GM12892 (cell line): ENCODE results near the gene ASIC2.

Experiments
- DNase-seq: peaks from one replicate; pipeline ENCODE4 v3.0.0; 2011; ENCODE audit not compliant: insufficient read length
- FAIRE-seq: peaks from 2 replicates; lab custom pipeline; 2011; peaks lifted over from hg19 to GRCh38; lab: Jason Lieb, UNC
- POLR2A ChIP-seq: IDR thresholded peaks from 2 replicates; pipeline ENCODE4 v1.6.1; 2011; ENCODE audit warnings: low read depth, low read length, control low read depth
- POLR2AphosphoS5 ChIP-seq: IDR thresholded peaks from 2 replicates; pipeline ENCODE4 v1.6.1; 2011; ENCODE audit warnings: low read depth, low read length, control low read depth
- TAF1 ChIP-seq: IDR thresholded peaks from 2 replicates; pipeline ENCODE4 v1.6.1; 2011; ENCODE audit warnings: low read depth, mild to moderate bottlenecking, control low read depth, low read length, borderline replicate concordance

The ASIC2 gene

GRCh38 chr17:33091271-33091670 lies 201.8 kb downstream of the ASIC2 start:
- no peak for TF ChIP-seq TAF1
- no peak for TF ChIP-seq POLR2AphosphoS5
- no peak for TF ChIP-seq POLR2A
- DNase-seq: no peak
- no peak for FAIRE-seq

- TF ChIP-seq TAF1: no peak
- no peak for TF ChIP-seq POLR2A
- TF ChIP-seq POLR2AphosphoS5: no peak
- no peak for DNase-seq
- FAIRE-seq: no peak
Observed at GRCh38 chr17:33090806-33091205, 202.3 kb downstream of the ASIC2 start.

GRCh38 chr17:33086878-33087277 lies 206.2 kb downstream of the ASIC2 start:
- no peak for DNase-seq
- no peak for TF ChIP-seq TAF1
- no peak for TF ChIP-seq POLR2AphosphoS5
- no peak for TF ChIP-seq POLR2A
- FAIRE-seq: no peak

- no peak for FAIRE-seq
- TF ChIP-seq POLR2AphosphoS5: no peak
- TF ChIP-seq TAF1: no peak
- TF ChIP-seq POLR2A: no peak
- DNase-seq: no peak
Observed at GRCh38 chr17:33086041-33086440, 207.1 kb downstream of the ASIC2 start.

GRCh38 chr17:33085256-33085655 lies 207.8 kb downstream of the ASIC2 start:
- DNase-seq (no peak), FAIRE-seq (no peak)
- TF ChIP-seq TAF1 (no peak), POLR2A (no peak), POLR2AphosphoS5 (no peak)

GRCh38 chr17:33084755-33085154 lies 208.3 kb downstream of the ASIC2 start:
- FAIRE-seq (no peak), DNase-seq (no peak)
- TF ChIP-seq POLR2AphosphoS5: no peak
- no peak for TF ChIP-seq TAF1
- no peak for TF ChIP-seq POLR2A

- FAIRE-seq: no peak
- TF ChIP-seq POLR2AphosphoS5: no peak
- no peak for TF ChIP-seq POLR2A
- no peak for TF ChIP-seq TAF1
- DNase-seq: no peak
Observed at GRCh38 chr17:33082529-33083173, 210.4 kb downstream of the ASIC2 start.

GRCh38 chr17:33080091-33080490 lies 213.0 kb downstream of the ASIC2 start:
- FAIRE-seq: no peak
- no peak for TF ChIP-seq TAF1
- TF ChIP-seq POLR2A: no peak
- no peak for TF ChIP-seq POLR2AphosphoS5
- no peak for DNase-seq

- DNase-seq: no peak
- TF ChIP-seq POLR2A: no peak
- FAIRE-seq: no peak
Observed at GRCh38 chr17:33079201-33079600, 213.9 kb downstream of the ASIC2 start.

GRCh38 chr17:33076979-33077378 lies 216.1 kb downstream of the ASIC2 start:
- FAIRE-seq: no peak
- no peak for TF ChIP-seq POLR2AphosphoS5
- no peak for TF ChIP-seq TAF1
- no peak for TF ChIP-seq POLR2A
- DNase-seq: no peak

GRCh38 chr17:33073416-33073815 lies 219.7 kb downstream of the ASIC2 start:
- FAIRE-seq (no peak), DNase-seq (no peak)
- no peak for TF ChIP-seq POLR2A
- TF ChIP-seq TAF1: no peak
- no peak for TF ChIP-seq POLR2AphosphoS5

- TF ChIP-seq POLR2A (no peak), TAF1 (no peak), POLR2AphosphoS5 (no peak)
- FAIRE-seq: no peak
- no peak for DNase-seq
Observed at GRCh38 chr17:33072421-33073161, 220.5 kb downstream of the ASIC2 start.

GRCh38 chr17:33071656-33072055 lies 221.4 kb downstream of the ASIC2 start:
- TF ChIP-seq POLR2AphosphoS5: no peak
- no peak for TF ChIP-seq TAF1
- no peak for TF ChIP-seq POLR2A
- no peak for FAIRE-seq
- no peak for DNase-seq
